KG1 (cell line): ENCODE data around the gene EDN1.
"Not testable (repeated sequence)": the region's sequence is repeated elsewhere in the genome, so short reads cannot be mapped to it uniquely, and the experiment has no call there.

Experiments
- DNase-seq: peaks from one replicate; lab custom pipeline; 2025; lab: John Stamatoyannopoulos, UW

The EDN1 gene

GRCh38 chr6:12294851-12295536 lies 4.8 kb downstream of the EDN1 start:
- no peak for DNase-seq

GRCh38 chr6:12295558-12296254 lies 5.5 kb downstream of the EDN1 start:
- DNase-seq: no peak

- no peak for DNase-seq
Measured at GRCh38 chr6:12296255-12296573, 6.1 kb downstream of the EDN1 start.

- no peak for DNase-seq
Measured at GRCh38 chr6:12296604-12297003, 6.4 kb downstream of the EDN1 start.

- no peak for DNase-seq
Measured at GRCh38 chr6:12297363-12298016, 7.3 kb downstream of the EDN1 start.

GRCh38 chr6:12298017-12298978 lies 8.1 kb downstream of the EDN1 start:
- DNase-seq: no peak

GRCh38 chr6:12298995-12299394 lies 8.8 kb downstream of the EDN1 start:
- no peak for DNase-seq

- no peak for DNase-seq
Measured at GRCh38 chr6:12301018-12301417, 10.9 kb downstream of the EDN1 start.

- DNase-seq: no peak
Measured at GRCh38 chr6:12304487-12304886, 14.3 kb downstream of the EDN1 start.

- no peak for DNase-seq
Measured at GRCh38 chr6:12309070-12309469, 18.9 kb downstream of the EDN1 start.

- DNase-seq: no peak
Measured at GRCh38 chr6:12311106-12311505, 20.9 kb downstream of the EDN1 start.

- no peak for DNase-seq
Measured at GRCh38 chr6:12312736-12313135, 22.6 kb downstream of the EDN1 start.

- DNase-seq: no peak
Measured at GRCh38 chr6:12313306-12313991, 23.3 kb downstream of the EDN1 start.

- DNase-seq: no peak
Measured at GRCh38 chr6:12313992-12314589, 23.9 kb downstream of the EDN1 start.

GRCh38 chr6:12314751-12315150 lies 24.6 kb downstream of the EDN1 start:
- DNase-seq: no peak

GRCh38 chr6:12315292-12316081 lies 25.3 kb downstream of the EDN1 start:
- no peak for DNase-seq

- DNase-seq: no peak
Measured at GRCh38 chr6:12318749-12319148, 28.6 kb downstream of the EDN1 start.

GRCh38 chr6:12320074-12320473 lies 29.9 kb downstream of the EDN1 start:
- DNase-seq: not testable (repeated sequence)

GRCh38 chr6:12324099-12324498 lies 33.9 kb downstream of the EDN1 start:
- DNase-seq: no peak

- no peak for DNase-seq
Measured at GRCh38 chr6:12324748-12325147, 34.6 kb downstream of the EDN1 start.
